HG03135 (cell line): ENCODE data around the gene GRM3.

Source experiments
- ATAC-seq: cut with Tn5 transposase; IDR thresholded peaks from one replicate; pipeline ENCODE4 v1.9.1; 2021; ENCODE audit warnings: mild to moderate bottlenecking, moderate library complexity; ENCODE audit not compliant: unreplicated experiment

The GRM3 gene

GRCh38 chr7:86884152-86884551 lies 240.4 kb downstream of the GRM3 start:
- ATAC-seq = no peak

GRCh38 chr7:86889501-86889900 lies 245.8 kb downstream of the GRM3 start:
- no peak for ATAC-seq

GRCh38 chr7:86898171-86898570 lies 254.5 kb downstream of the GRM3 start:
- no peak for ATAC-seq

- ATAC-seq = no peak
Measured at GRCh38 chr7:86900886-86901285, 257.2 kb downstream of the GRM3 start.

GRCh38 chr7:86904949-86905834 lies 261.5 kb downstream of the GRM3 start:
- ATAC-seq = no peak

GRCh38 chr7:86908948-86909347 lies 265.2 kb downstream of the GRM3 start:
- no peak for ATAC-seq

GRCh38 chr7:86911659-86912058 lies 267.9 kb downstream of the GRM3 start:
- no peak for ATAC-seq

GRCh38 chr7:86913709-86914108 lies 270.0 kb downstream of the GRM3 start:
- no peak for ATAC-seq
